GM12878 (cell line): Measurements from ENCODE around the gene C21orf91. TPM values are rescaled to one million over a fixed set of nuclear protein-coding genes. Genes with fewer than 3 reads are reported as not detected.

Experiments
- CREB1 ChIP-seq: IDR thresholded peaks from 2 replicates; pipeline ENCODE4 v1.6.1; 2012; ENCODE audit warnings: low read depth, mild to moderate bottlenecking, inconsistent platforms
- E2F4 ChIP-seq: IDR thresholded peaks from 2 replicates; pipeline ENCODE4 v1.6.1; 2012; ENCODE audit warnings: low read depth, low read length, improper control_type of control experiment
- ESRRA ChIP-seq: IDR thresholded peaks from 2 replicates; pipeline ENCODE4 v1.6.1; 2012; ENCODE audit warnings: mild to moderate bottlenecking, low read length, improper control_type of control experiment
- FOS ChIP-seq: IDR thresholded peaks from 3 replicates; pipeline ENCODE4 v1.6.1; 2011; ENCODE audit warnings: borderline replicate concordance; ENCODE audit not compliant: insufficient read length; ENCODE audit errors: extremely low read depth
- FOXK2 ChIP-seq: fragments of 450-650 bp; IDR thresholded peaks from 2 replicates; pipeline ENCODE4 v1.6.1; 2017; ENCODE audit warnings: mild to moderate bottlenecking, moderate library complexity
- HCFC1 ChIP-seq: fragments of 150-350 bp; IDR thresholded peaks from 2 replicates; pipeline ENCODE4 v1.6.1; 2014; ENCODE audit warnings: low read length
- JUNB ChIP-seq: IDR thresholded peaks from 2 replicates; pipeline ENCODE4 v1.6.1; 2016; ENCODE audit warnings: antibody characterized with exemption, mild to moderate bottlenecking
- MLLT1 ChIP-seq: fragments of 450-650 bp; IDR thresholded peaks from 2 replicates; pipeline ENCODE4 v1.6.1; 2016; ENCODE audit warnings: mild to moderate bottlenecking
- MTA2 ChIP-seq: fragments of 450-650 bp; IDR thresholded peaks from 2 replicates; pipeline ENCODE4 v1.6.1; 2016; ENCODE audit warnings: low read depth, mild to moderate bottlenecking, moderate library complexity
- NR2F1 ChIP-seq: fragments of 450-650 bp; conservative IDR thresholded peaks from 2 replicates; pipeline ENCODE4 v1.6.1; 2017; ENCODE audit warnings: mild to moderate bottlenecking
- TCF12 ChIP-seq: IDR thresholded peaks from 2 replicates; pipeline ENCODE4 v1.6.1; 2011; ENCODE audit warnings: low read depth, mild to moderate bottlenecking, low read length
- TCF3 ChIP-seq: IDR thresholded peaks from 2 replicates; pipeline ENCODE4 v1.6.1; 2012; ENCODE audit warnings: low read depth, mild to moderate bottlenecking, low read length, borderline replicate concordance; ENCODE audit not compliant: insufficient read depth
- YY1 ChIP-seq: IDR thresholded peaks from 2 replicates; pipeline ENCODE4 v1.6.1; 2011; ENCODE audit warnings: low read depth, mild to moderate bottlenecking, low read length
- ZNF217 ChIP-seq: fragments of 450-650 bp; IDR thresholded peaks from 2 replicates; pipeline ENCODE4 v1.6.1; 2017; ENCODE audit warnings: antibody characterized with exemption, mild to moderate bottlenecking
- ZNF274 ChIP-seq: IDR thresholded peaks from one replicate; pipeline ENCODE4 v1.8.0; 2011; ENCODE audit not compliant: insufficient read length, insufficient read depth
- ZZZ3 ChIP-seq: IDR thresholded peaks from 2 replicates; pipeline ENCODE4 v1.6.1; 2011; ENCODE audit warnings: low read depth; ENCODE audit not compliant: control insufficient read depth, insufficient read length
- polyA plus RNA-seq, 11 experiments: library from polyadenylated mRNA; depleted of rRNA in 4 of 11; unstranded in 6 of 11; stranded (reverse) in 5 of 11; fragments of >200 nt; fragmentation: Nextera tagmentation in 4 of 11; fragmentation: Illumina TruSeq in 1 of 11; extraction: Ambion mirVana in 4 of 11; extraction: Trizol in 1 of 11; gene quantifications; 1 replicate in 1 of 11; 2 replicates in 10 of 11; pipeline versions ENCODE4 v1.2.1 to v1.2.3, GENCODE V29; 2011 to 2016; ENCODE audit warnings: inconsistent platforms in 2 of 11, missing spikeins in 2 of 11, low read depth in 1 of 11
- total RNA-seq, 4 experiments: library from RNA; depleted of rRNA in 3 of 4; stranded (reverse); fragments of >200 nt in 3 of 4; fragmentation: Illumina TruSeq in 1 of 4; extraction: Trizol in 1 of 4; gene quantifications; 2 replicates each; pipeline versions ENCODE4 v1.2.1 to v1.2.3, GENCODE V29; 2013 to 2021
- TF ChIP-seq, protein P1 (sequence below): fragments of 150-350 bp; IDR thresholded peaks from 2 replicates; pipeline ENCODE4 v1.6.1; 2014; ENCODE audit warnings: mild to moderate bottlenecking, low read depth, low read length
- TF ChIP-seq, protein P2 (sequence below): fragments of 450-650 bp; IDR thresholded peaks from 2 replicates; pipeline ENCODE4 v1.6.1; 2017; ENCODE audit warnings: low read depth, mild to moderate bottlenecking, moderate library complexity
- TF ChIP-seq, protein P3 (sequence below): fragments of 450-650 bp; IDR thresholded peaks from 2 replicates; pipeline ENCODE4 v1.6.1; 2018; ENCODE audit warnings: borderline replicate concordance, mild to moderate bottlenecking; ENCODE audit not compliant: partially characterized antibody
- TF ChIP-seq, protein P4 (sequence below): IDR thresholded peaks from 2 replicates; pipeline ENCODE4 v1.6.1; 2011; ENCODE audit warnings: borderline replicate concordance, low read depth, mild to moderate bottlenecking, moderate library complexity, low read length; ENCODE audit not compliant: insufficient read depth, poor library complexity, severe bottlenecking

Gene C21orf91
- total and polyA plus RNA-seq, 10 of the 15 experiments (the other 5 are each of a cell fraction or from before 2014, with no cell fraction given), result 9.3 to 40.3 (median 29.8) TPM

DNA sequence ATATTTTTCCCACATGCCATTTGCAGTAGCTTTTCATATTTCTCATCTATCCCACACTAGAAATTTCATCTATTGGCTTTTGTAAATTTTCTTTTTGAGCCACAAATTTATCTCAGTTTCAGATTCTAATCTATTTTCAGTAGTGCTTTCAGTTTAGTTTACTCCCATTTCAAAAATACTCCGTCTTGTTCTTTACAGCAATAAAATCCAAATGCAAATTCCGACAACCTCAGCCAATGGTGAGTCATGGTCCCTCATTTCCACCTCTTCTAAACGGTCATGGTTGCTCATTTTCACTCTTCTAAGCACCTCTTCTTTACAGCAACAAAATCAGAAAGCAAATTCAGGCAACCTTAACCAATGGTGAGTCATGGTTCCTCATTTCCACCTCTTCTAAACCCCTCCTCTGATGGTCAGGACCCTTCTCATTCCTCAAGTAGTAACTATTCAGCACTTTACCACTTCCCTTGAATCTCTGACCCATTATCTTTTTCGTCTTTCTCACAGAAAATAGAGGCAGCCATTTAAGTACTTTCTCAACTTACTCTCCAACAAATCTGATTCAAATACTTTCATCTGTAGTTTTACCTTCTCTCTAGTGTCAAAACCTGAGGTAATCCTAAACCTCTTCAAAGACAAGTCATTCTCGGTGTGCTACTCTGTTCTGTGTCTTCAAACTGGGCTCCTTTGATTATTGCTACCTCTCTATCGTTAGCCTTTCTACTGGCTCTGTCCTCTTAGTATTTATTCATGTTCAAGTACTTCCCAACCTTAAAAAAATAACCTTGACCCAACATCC lies 34.4 kb downstream of the C21orf91 start (continued):
- TF ChIP-seq, protein P1, sequence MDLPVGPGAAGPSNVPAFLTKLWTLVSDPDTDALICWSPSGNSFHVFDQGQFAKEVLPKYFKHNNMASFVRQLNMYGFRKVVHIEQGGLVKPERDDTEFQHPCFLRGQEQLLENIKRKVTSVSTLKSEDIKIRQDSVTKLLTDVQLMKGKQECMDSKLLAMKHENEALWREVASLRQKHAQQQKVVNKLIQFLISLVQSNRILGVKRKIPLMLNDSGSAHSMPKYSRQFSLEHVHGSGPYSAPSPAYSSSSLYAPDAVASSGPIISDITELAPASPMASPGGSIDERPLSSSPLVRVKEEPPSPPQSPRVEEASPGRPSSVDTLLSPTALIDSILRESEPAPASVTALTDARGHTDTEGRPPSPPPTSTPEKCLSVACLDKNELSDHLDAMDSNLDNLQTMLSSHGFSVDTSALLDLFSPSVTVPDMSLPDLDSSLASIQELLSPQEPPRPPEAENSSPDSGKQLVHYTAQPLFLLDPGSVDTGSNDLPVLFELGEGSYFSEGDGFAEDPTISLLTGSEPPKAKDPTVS, result no peak
- 0 out of 2 replicates have a peak, but pooled peaks have one; percentile 32 for TF ChIP-seq CREB1
- TF ChIP-seq E2F4, result no peak
- 0 out of 2 replicates have a peak, but pooled peaks have one; percentile 3 for TF ChIP-seq NR2F1
- peak; percentile 9; the same call in 1 of the 2 replicates for TF ChIP-seq MTA2
- TF ChIP-seq TCF12, result no peak
- TF ChIP-seq JUNB, result peak; percentile 74
- peak; percentile 11; the same call in 1 of the 2 replicates for TF ChIP-seq TCF3
- no peak for TF ChIP-seq FOS
- TF ChIP-seq, protein P2, sequence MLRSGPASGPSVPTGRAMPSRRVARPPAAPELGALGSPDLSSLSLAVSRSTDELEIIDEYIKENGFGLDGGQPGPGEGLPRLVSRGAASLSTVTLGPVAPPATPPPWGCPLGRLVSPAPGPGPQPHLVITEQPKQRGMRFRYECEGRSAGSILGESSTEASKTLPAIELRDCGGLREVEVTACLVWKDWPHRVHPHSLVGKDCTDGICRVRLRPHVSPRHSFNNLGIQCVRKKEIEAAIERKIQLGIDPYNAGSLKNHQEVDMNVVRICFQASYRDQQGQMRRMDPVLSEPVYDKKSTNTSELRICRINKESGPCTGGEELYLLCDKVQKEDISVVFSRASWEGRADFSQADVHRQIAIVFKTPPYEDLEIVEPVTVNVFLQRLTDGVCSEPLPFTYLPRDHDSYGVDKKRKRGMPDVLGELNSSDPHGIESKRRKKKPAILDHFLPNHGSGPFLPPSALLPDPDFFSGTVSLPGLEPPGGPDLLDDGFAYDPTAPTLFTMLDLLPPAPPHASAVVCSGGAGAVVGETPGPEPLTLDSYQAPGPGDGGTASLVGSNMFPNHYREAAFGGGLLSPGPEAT, result peak; percentile 17; the same call in 1 of the 2 replicates
- no peak for TF ChIP-seq HCFC1
- no peak for TF ChIP-seq ZZZ3
- TF ChIP-seq, protein P3, sequence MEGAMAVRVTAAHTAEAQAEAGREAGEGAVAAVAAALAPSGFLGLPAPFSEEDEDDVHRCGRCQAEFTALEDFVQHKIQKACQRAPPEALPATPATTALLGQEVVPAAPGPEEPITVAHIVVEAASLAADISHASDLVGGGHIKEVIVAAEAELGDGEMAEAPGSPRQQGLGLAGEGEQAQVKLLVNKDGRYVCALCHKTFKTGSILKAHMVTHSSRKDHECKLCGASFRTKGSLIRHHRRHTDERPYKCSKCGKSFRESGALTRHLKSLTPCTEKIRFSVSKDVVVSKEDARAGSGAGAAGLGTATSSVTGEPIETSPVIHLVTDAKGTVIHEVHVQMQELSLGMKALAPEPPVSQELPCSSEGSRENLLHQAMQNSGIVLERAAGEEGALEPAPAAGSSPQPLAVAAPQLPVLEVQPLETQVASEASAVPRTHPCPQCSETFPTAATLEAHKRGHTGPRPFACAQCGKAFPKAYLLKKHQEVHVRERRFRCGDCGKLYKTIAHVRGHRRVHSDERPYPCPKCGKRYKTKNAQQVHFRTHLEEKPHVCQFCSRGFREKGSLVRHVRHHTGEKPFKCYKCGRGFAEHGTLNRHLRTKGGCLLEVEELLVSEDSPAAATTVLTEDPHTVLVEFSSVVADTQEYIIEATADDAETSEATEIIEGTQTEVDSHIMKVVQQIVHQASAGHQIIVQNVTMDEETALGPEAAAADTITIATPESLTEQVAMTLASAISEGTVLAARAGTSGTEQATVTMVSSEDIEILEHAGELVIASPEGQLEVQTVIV, result no peak
- peak; percentile 42; the same call in 1 of the 2 replicates for TF ChIP-seq MLLT1
- no peak for TF ChIP-seq FOXK2
- no peak for TF ChIP-seq ZNF274
- TF ChIP-seq ZNF217, result no peak
- TF ChIP-seq YY1, result peak; percentile 35; the same call in 1 of the 2 replicates
- TF ChIP-seq ESRRA, result no peak
- TF ChIP-seq, protein P4, sequence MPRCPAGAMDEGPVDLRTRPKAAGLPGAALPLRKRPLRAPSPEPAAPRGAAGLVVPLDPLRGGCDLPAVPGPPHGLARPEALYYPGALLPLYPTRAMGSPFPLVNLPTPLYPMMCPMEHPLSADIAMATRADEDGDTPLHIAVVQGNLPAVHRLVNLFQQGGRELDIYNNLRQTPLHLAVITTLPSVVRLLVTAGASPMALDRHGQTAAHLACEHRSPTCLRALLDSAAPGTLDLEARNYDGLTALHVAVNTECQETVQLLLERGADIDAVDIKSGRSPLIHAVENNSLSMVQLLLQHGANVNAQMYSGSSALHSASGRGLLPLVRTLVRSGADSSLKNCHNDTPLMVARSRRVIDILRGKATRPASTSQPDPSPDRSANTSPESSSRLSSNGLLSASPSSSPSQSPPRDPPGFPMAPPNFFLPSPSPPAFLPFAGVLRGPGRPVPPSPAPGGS, result peak; percentile 88
